SU-DHL-6 (cell line): ENCODE measurements around the gene ITGA8.

Experiments
- H2AFZ ChIP-seq: fragments of 200-600 bp; sonication (generic); 2 replicates; pipeline ENCODE4 v1.6.1; 2014; ENCODE audit warnings: low read depth, mild to moderate bottlenecking, moderate library complexity, mixed read lengths, antibody characterized with exemption, low read length; ENCODE audit not compliant: severe bottlenecking
- H3F3A ChIP-seq: fragments of 200-600 bp; shearing (Covaris generic); 2 replicates; pipeline ENCODE4 v1.6.0; 2016; ENCODE audit warnings: antibody characterized with exemption, mild to moderate bottlenecking; ENCODE audit not compliant: insufficient read depth
- H3K27ac ChIP-seq: fragments of 200-600 bp; sonication (generic); 2 replicates; pipeline ENCODE4 v1.5.1; 2016; ENCODE audit warnings: low read depth, mild to moderate bottlenecking, low read length, moderate library complexity, mixed read lengths
- H3K27me3 ChIP-seq: fragments of 200-600 bp; sonication (generic), shearing (Covaris generic); 2 replicates; pipeline ENCODE4 v1.6.0; 2014; ENCODE audit warnings: mild to moderate bottlenecking, low read length
- H3K36me3 ChIP-seq: fragments of 200-600 bp; sonication (generic); 2 replicates; pipeline ENCODE4 v1.6.1; 2014; ENCODE audit warnings: mild to moderate bottlenecking, low read length, mixed read lengths
- H3K4me2 ChIP-seq: fragments of 300-600, 200-600 bp; shearing (Covaris generic), sonication (generic); 2 replicates; pipeline ENCODE4 v1.6.0; 2014; ENCODE audit warnings: low read length, low read depth, mild to moderate bottlenecking; ENCODE audit not compliant: poor library complexity, severe bottlenecking
- H3K4me3 ChIP-seq: fragments of 200-600 bp; sonication (generic); 2 replicates; pipeline ENCODE4 v1.5.1; 2014; ENCODE audit warnings: antibody characterized with exemption, low read length, mild to moderate bottlenecking, mixed read lengths; ENCODE audit not compliant: insufficient read depth, poor library complexity, severe bottlenecking
- H3K79me2 ChIP-seq: fragments of 200-600 bp; sonication (generic); 2 replicates; pipeline ENCODE4 v1.6.1; 2014; ENCODE audit warnings: mild to moderate bottlenecking, low read length, moderate library complexity; ENCODE audit not compliant: insufficient read depth
- H3K9ac ChIP-seq: fragments of 200-600 bp; sonication (generic); 2 replicates; pipeline ENCODE4 v1.7.0; 2014; ENCODE audit warnings: mild to moderate bottlenecking, low read length
- H3K9me2 ChIP-seq: fragments of 200-600 bp; sonication (generic); replicated peaks from 2 replicates; pipeline ENCODE4 v1.6.1; 2014; ENCODE audit warnings: low read length; ENCODE audit not compliant: insufficient read depth
- H3K9me3 ChIP-seq: fragments of 200-600 bp; sonication (generic); 2 replicates; pipeline ENCODE4 v1.6.1; 2014; ENCODE audit warnings: low read length, mixed read lengths; ENCODE audit not compliant: insufficient read depth
- H4K20me1 ChIP-seq: fragments of 200-600 bp; sonication (generic); 2 replicates; pipeline ENCODE4 v1.6.1; 2014; ENCODE audit warnings: low read depth, mild to moderate bottlenecking, antibody characterized with exemption, low read length, moderate library complexity, mixed read lengths
- EZH2phosphoT487 ChIP-seq: fragments of 200-600 bp; sonication (generic), shearing (Covaris generic); conservative IDR thresholded peaks from 2 replicates; pipeline ENCODE4 v1.6.1; 2018; ENCODE audit warnings: mild to moderate bottlenecking, antibody characterized with exemption, low read length, moderate library complexity, mixed read lengths
- TF ChIP-seq, protein P1 (sequence below): fragments of 200-600 bp; sonication (generic); IDR thresholded peaks from one replicate; pipeline ENCODE4 v1.5.1; 2017; ENCODE audit warnings: antibody characterized with exemption, mild to moderate bottlenecking, low read length, moderate library complexity; ENCODE audit not compliant: insufficient read depth, poor library complexity, severe bottlenecking

Gene ITGA8

DNA sequence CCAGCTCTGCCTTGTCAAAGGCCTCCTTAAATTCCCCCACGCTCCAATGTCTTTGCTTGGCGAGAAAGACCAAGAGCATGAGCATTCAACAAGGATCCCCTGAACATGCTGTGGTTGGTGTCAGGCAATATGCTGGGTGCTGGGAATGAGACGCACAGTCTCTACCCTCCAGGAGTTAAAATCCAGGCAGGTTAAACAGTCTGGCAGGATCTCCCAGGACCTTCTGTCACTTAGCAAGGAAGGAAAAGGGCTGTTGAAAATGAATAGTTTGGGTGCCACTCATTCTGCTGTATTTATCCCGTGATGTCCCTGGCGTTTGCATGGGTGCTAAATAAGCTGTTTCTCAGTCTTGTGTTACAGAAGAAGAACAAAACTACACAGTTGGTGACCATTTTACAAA is 21.9 kb upstream of the ITGA8 start:
- TF ChIP-seq EZH2phosphoT487, result no peak
- TF ChIP-seq, protein P1, sequence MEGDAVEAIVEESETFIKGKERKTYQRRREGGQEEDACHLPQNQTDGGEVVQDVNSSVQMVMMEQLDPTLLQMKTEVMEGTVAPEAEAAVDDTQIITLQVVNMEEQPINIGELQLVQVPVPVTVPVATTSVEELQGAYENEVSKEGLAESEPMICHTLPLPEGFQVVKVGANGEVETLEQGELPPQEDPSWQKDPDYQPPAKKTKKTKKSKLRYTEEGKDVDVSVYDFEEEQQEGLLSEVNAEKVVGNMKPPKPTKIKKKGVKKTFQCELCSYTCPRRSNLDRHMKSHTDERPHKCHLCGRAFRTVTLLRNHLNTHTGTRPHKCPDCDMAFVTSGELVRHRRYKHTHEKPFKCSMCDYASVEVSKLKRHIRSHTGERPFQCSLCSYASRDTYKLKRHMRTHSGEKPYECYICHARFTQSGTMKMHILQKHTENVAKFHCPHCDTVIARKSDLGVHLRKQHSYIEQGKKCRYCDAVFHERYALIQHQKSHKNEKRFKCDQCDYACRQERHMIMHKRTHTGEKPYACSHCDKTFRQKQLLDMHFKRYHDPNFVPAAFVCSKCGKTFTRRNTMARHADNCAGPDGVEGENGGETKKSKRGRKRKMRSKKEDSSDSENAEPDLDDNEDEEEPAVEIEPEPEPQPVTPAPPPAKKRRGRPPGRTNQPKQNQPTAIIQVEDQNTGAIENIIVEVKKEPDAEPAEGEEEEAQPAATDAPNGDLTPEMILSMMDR, result no peak
- no peaks in the 10 kb centered on the region for H3K27me3 ChIP-seq
- H3K9me3 ChIP-seq, result no peaks in the 10 kb centered on the region
- no peaks in the 10 kb centered on the region for H3K79me2 ChIP-seq
- H4K20me1 ChIP-seq, result no peaks in the 10 kb centered on the region
- H3F3A ChIP-seq, result no peaks in the 10 kb centered on the region
- no peak overlapping the region for H3K4me3 ChIP-seq
- no peak overlapping the region for H3K9ac ChIP-seq
- no peak overlapping the region for H3K27ac ChIP-seq
- no peaks in the 10 kb centered on the region for H3K36me3 ChIP-seq
- H3K9me2 ChIP-seq, result no peaks in the 10 kb centered on the region
- H3K4me2 ChIP-seq, result no peak overlapping the region
- no peak overlapping the region for H2AFZ ChIP-seq

DNA sequence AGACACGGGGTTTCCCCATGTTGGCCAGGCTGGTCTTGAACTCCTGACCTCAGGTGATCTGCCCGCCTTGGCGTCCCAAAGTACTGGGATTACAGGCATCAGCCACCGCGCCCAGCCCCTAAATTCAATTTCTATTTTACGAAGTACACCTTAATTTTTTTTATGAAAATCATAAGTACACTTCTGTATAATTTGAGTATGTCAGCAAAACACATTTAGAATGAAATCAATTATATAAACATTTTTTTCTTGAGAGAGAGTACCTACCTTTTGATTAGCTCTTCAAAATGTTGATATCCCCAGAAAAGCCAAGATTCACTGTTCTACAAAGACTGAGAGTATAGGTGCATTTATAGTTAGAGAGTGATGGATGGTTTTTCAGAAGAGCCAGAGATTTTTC is 20.5 kb upstream of the ITGA8 start:
- no peaks in the 10 kb centered on the region for H3K27me3 ChIP-seq
- TF ChIP-seq, protein P1, result no peak
- no peak for TF ChIP-seq EZH2phosphoT487
- no peak overlapping the region for H3K9ac ChIP-seq
- no peaks in the 10 kb centered on the region for H3K9me3 ChIP-seq
- H3K27ac ChIP-seq, result no peak overlapping the region
- no peak overlapping the region for H3K4me2 ChIP-seq
- H3K9me2 ChIP-seq, result no peaks in the 10 kb centered on the region
- no peaks in the 10 kb centered on the region for H4K20me1 ChIP-seq
- H3K79me2 ChIP-seq, result no peaks in the 10 kb centered on the region
- no peaks in the 10 kb centered on the region for H3F3A ChIP-seq
- no peaks in the 10 kb centered on the region for H3K36me3 ChIP-seq
- H3K4me3 ChIP-seq, result no peak overlapping the region
- H2AFZ ChIP-seq, result no peak overlapping the region

DNA sequence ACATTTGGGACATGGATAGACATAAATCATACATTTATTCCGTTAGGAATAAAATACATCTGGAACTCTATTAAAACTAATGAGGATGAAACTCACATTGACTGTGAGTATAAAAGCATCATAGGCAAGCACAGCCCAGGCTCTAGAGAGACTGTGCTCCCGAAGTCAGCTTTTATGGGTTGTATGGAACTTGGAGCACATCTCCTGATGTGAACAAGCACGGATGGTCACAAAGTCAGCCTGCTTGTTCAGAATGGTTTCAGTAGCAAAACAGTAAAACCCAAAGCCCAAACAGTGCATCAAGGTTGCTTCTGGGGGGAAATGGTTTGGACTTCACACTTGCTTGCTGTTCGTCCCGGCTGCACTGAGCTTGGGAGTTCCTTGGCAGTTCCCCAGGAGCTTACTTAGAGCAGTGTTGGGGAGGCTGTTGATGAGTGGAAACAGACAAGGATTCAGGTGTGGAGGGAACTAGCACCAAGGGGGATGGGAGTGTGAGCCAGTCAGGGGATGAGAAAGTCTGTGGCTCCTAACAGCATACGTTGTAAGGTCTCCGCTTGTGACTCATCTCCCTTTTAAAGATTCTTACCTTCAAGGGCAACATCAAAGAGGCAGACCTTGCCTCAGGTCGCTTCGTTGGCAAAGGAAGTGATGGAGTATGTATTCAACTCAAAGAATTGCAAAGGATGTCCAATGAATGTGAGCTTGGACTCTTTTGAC is 19.7 kb upstream of the ITGA8 start:
- H3K9me2 ChIP-seq, result no peaks in the 10 kb centered on the region
- no peaks in the 10 kb centered on the region for H3F3A ChIP-seq
- H3K4me2 ChIP-seq, result no peak overlapping the region
- H3K27me3 ChIP-seq, result no peaks in the 10 kb centered on the region
- H3K36me3 ChIP-seq, result no peaks in the 10 kb centered on the region
- TF ChIP-seq EZH2phosphoT487, result no peak
- TF ChIP-seq, protein P1, result no peak
- H3K27ac ChIP-seq, result no peak overlapping the region
- no peak overlapping the region for H2AFZ ChIP-seq
- H4K20me1 ChIP-seq, result no peaks in the 10 kb centered on the region
- no peaks in the 10 kb centered on the region for H3K9me3 ChIP-seq
- no peak overlapping the region for H3K9ac ChIP-seq
- H3K4me3 ChIP-seq, result no peak overlapping the region
- no peaks in the 10 kb centered on the region for H3K79me2 ChIP-seq
